GM13977 (cell line): ENCODE data around the gene TTC28.

ENCODE experiments used
- DNase-seq: peaks from one replicate; pipeline ENCODE4 v3.0.0; 2012; ENCODE audit warnings: low spot score
- in situ Hi-C: fragments of 300-500 bp; cut with MboI; formaldehyde crosslinking; loops from one replicate; pipeline ENCODE4 v1.12.0; 2022; ENCODE audit warnings: low sequenced_read_pairs, low pct_unique_long_range_greater_than_20kb, mixed read lengths, inconsistent platforms; ENCODE audit not compliant: unreplicated experiment
- TF ChIP-seq, protein P1 (sequence below): IDR thresholded peaks from 2 replicates; pipeline ENCODE4 v1.5.1; 2012; ENCODE audit warnings: mild to moderate bottlenecking, control low read depth; ENCODE audit not compliant: insufficient read depth; ENCODE audit errors: extremely low read depth, missing control alignments

TTC28 gene

GRCh38 chr22:28648792-28649191, 30.8 kb downstream of the TTC28 start:
- in situ Hi-C loops = no loop called here
- TF ChIP-seq, protein P1, sequence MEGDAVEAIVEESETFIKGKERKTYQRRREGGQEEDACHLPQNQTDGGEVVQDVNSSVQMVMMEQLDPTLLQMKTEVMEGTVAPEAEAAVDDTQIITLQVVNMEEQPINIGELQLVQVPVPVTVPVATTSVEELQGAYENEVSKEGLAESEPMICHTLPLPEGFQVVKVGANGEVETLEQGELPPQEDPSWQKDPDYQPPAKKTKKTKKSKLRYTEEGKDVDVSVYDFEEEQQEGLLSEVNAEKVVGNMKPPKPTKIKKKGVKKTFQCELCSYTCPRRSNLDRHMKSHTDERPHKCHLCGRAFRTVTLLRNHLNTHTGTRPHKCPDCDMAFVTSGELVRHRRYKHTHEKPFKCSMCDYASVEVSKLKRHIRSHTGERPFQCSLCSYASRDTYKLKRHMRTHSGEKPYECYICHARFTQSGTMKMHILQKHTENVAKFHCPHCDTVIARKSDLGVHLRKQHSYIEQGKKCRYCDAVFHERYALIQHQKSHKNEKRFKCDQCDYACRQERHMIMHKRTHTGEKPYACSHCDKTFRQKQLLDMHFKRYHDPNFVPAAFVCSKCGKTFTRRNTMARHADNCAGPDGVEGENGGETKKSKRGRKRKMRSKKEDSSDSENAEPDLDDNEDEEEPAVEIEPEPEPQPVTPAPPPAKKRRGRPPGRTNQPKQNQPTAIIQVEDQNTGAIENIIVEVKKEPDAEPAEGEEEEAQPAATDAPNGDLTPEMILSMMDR = no peak
- no peak for DNase-seq

- in situ Hi-C loops = no loop called here
- DNase-seq = no peak
- TF ChIP-seq, protein P1 = no peak
These were observed 32.4 kb downstream of the TTC28 start for GRCh38 chr22:28647216-28647615.

DNA sequence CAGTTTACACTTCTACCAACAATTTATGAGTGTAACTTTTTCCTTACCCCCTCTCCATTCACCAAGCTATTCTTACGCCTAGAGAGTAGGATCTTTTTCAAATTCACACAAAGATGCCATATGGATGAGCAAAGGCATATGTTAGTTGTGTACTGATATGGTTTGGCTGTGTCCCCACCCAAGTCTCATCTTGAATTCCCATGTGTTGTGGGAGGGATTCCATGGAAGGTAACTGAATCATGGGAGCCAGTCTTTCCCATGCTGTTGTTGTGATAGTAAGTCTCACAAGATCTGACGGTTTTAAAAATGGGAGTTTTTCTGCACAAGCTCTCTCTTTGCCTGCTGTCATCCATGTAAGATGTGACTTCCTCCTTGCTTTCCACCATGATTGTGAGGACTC, 40.3 kb downstream of the TTC28 start:
- in situ Hi-C loops = no loop called here
- TF ChIP-seq, protein P1 = no peak
- DNase-seq = no peak

DNA sequence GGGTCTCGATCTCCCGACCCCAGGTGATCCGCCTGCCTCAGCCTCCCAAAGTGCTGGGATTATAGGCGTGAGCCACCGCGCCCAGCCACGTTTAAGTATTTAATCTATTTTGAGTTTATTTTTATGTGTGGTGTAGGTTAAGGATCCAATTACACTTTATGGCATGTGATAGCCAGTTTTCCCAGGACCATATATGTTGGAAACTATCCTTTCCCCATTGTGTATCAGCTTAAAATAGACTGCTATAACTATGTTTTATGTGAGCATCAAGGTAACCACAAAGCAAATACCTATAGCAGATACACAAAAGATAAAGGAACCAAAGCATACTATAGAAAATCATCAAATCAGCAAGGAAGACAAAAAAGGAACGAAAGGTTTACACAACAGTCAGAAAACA, 42.4 kb downstream of the TTC28 start:
- TF ChIP-seq, protein P1 = no peak
- in situ Hi-C loops = no loop called here
- DNase-seq = no peak

GRCh38 chr22:28630177-28630574, 49.5 kb downstream of the TTC28 start:
- in situ Hi-C loops = no loop called here
- no peak for DNase-seq

GRCh38 chr22:28629420-28630176, 50.0 kb downstream of the TTC28 start:
- TF ChIP-seq, protein P1 = no peak
- DNase-seq = no peak
- in situ Hi-C loops = no loop called here

More at GRCh38 chr22:28630177-28630574, 49.5 kb downstream of the TTC28 start:
- TF ChIP-seq, protein P1 = no peak
